Measurements from ENCODE around the gene CEMIP.

DNA sequence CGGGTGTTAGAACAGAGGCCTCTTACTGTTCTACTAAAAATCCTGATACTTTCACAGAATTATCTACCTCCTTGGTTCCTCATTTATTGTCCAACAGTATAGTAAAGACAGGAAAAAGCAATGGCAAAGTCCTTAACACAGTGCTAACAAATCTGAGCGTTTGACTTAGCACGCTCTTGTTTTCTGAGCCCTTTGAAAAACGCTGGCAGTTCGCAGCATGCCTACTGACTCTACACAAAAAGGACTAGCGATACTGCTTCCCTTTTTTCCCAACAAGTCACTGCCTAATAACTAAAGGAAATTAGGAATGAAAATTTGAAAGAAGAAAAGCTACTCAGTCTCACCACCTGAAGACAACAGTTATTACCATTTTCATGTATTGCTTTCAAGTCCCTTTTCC is 34.8 kb upstream of the CEMIP start:
- TF ChIP-seq CTCF (IDR thresholded peaks at IDR 0.05; ENCODE audit: low read length) (no peak), EZH2 (optimal IDR thresholded peaks at IDR 0.05; ENCODE audit: low read depth, low read length) (no peak)

Data from MM.1S (cell line).